HG03432 (cell line): ENCODE data around the gene TBC1D1.
A peak's percentile ranks its signal among the peaks of the same experiment; 100 is the strongest.

Source experiments
- ATAC-seq: cut with Tn5 transposase; IDR thresholded peaks from one replicate; pipeline ENCODE4 v1.9.1; 2021; ENCODE audit warnings: mild to moderate bottlenecking, moderate library complexity; ENCODE audit not compliant: unreplicated experiment

TBC1D1 gene

DNA sequence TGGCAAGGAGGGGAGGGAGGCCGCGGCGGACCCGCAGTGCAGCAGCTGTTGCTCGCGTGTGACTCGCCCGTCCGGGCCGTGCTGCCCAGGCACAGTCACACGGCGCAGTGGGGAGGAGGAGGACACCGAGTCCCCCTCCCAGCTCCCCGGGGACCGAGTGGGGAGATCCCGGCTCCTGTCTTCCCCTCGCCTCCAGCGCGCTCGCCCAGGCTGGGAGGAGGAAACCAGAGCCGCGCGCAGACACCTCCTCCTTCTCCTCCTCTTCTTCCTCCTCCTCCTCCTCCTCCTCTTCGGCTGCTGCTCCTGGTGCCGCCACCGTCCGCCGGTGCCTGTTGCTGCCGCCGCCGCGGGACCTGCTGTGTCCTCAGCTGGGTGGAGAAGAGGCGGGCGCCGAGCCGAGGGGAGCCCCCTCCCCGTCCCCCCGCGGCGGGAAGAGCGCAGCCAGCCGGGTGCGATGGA lies at the start of gene TBC1D1:
Gene TBC1D1, plus strand, starts transcription at position 284 of the 459 bp plus-strand sequence. CDS start 11,012 bp downstream, outside the sequence.
- peak; percentile 35 for ATAC-seq

DNA sequence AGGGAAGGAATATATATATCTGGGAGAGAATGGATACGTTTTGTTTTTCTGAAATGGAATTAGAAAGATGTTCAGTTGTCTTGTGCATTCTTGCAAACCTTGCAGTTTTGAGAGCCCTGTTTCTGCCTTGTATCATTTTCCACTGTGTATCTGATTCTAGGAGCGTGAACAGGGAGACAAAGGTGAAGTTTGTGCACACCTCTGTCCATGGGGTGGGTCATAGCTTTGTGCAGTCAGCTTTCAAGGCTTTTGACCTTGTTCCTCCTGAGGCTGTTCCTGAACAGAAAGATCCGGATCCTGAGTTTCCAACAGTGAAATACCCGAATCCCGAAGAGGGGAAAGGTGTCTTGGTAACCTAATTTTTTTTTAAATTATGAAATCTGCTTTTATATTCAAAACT lies 46.7 kb upstream of the TBC1D1 start:
- ATAC-seq: no peak

GRCh38 chr4:37845201-37845600 lies 45.7 kb upstream of the TBC1D1 start:
- ATAC-seq: no peak

DNA sequence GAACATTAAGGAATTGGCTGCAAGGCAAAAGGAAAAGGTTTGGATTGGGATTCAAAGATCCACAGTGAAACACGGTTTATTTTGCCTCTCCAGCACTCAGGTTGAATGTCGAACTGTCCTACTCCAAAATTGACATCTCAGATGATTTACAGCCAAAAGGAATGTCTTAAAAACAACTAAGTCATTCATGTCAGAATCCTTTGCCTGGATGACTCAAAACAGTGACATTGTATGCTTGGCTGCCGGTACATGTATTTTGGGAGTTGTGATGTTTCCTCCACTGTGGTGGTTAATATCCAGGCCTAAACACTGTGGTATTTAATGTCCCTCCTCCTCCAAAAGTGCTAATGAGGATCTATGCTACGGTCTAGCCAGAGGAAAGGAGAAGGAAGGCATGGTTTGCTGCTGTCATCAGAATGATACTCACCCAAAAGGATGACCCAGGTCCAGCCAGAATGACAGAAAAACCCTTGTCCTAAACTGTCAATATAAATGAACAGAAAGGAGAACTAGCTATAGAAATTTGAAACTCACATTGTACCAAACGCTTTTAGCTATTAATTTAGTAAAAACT lies 43.5 kb upstream of the TBC1D1 start:
- no peak for ATAC-seq

- ATAC-seq: no peak
Observed at GRCh38 chr4:37852376-37852775, 38.5 kb upstream of the TBC1D1 start.

GRCh38 chr4:37858112-37858511 lies 32.8 kb upstream of the TBC1D1 start:
- no peak for ATAC-seq

DNA sequence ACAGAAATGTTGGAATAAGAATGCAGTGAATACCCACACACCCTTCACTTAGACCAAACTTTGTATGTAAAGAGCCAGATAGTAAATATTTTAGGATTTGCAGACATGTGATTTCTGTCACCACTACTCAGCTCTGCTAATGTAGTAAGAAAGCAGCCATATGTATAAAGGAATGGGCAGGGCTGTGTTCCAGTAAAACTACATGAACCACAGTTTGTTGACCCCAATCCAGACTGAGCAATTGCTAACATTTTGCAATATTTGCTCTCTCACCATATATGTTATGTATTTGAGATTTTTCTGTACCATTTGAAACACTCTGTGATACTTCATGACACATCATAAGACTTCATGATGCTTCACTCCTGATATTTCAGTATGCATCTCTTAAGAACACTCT lies 32.0 kb upstream of the TBC1D1 start:
- no peak for ATAC-seq

DNA sequence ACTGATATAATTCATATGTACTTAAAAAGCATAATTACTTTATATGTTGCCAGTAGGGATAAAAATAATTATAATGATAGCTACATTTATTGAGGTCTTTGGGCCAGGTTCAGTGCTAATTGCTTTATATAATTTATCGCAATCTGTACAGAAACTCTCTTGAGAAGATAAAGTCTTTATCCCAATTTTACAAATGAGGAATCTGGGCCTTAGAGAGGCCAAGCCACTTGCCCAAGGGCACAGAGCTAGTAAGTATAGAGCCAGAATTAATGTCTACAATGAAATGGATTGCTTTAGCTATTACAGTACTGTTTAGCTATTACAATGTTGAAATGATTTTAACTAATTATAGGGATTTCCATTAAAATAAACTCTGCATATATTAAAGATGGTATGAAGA lies 30.6 kb upstream of the TBC1D1 start:
- ATAC-seq: no peak

GRCh38 chr4:37862961-37863360 lies 27.9 kb upstream of the TBC1D1 start:
- no peak for ATAC-seq

GRCh38 chr4:37864786-37865185 lies 26.1 kb upstream of the TBC1D1 start:
- no peak for ATAC-seq

DNA sequence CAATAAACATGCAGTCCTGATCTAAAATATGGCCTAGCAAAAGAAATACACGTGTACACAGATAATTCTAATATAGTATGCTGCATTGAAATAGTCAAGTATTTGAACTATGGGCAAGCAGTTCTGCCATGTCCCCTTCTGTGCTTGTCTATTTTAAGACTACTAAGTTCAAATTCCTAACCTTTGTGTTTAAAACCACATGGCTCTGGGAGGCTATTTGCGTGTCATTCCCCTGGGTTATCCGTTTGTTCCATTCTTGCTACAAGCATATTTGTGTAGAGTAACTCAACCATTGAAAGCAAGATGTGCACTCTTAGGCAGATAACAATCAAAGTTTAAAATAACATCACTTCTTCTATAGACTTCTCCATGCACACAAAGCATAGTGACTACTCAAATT lies 25.4 kb upstream of the TBC1D1 start:
- ATAC-seq: no peak

GRCh38 chr4:37867102-37867501 lies 23.8 kb upstream of the TBC1D1 start:
- no peak for ATAC-seq

GRCh38 chr4:37868238-37868637 lies 22.6 kb upstream of the TBC1D1 start:
- no peak for ATAC-seq

GRCh38 chr4:37872310-37872988 lies 18.4 kb upstream of the TBC1D1 start:
- ATAC-seq: peak; percentile 64

DNA sequence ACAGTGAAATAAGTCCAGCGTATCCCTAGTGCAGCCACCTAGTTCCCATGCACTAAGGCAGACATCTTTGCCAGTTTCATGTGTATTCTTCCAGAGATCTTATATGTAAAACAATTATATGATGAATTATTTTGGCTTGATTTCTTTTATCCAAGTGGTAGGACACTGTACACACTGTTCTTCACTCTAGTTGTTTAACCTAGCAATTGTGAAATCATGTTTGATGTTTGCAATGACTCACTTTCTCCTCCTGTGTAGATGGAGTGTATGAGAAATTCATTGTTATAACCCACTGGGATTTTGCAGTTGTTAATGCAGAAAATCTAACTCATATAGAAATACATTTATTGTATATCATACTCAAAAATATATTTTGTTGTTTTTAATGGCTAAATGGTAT lies 17.5 kb upstream of the TBC1D1 start:
- no peak for ATAC-seq

DNA sequence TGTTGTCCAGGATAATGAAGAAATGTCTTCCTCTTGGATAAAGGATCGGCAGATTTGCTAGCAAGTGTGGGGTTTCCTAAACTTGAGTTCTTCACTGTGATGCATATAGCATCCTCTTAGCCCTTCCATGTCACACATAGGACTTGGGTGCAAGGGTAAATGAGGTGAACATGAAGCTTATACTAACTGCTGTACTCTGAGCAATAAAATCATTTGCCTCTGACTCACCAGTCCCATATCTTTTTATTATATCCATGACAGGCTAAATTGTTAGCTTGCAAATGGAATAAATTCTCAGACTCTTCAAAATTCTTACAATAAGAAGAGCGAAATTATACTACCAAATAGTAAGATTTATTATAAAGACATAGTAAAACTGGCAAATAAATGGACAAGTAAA lies 14.7 kb upstream of the TBC1D1 start:
- ATAC-seq: no peak

DNA sequence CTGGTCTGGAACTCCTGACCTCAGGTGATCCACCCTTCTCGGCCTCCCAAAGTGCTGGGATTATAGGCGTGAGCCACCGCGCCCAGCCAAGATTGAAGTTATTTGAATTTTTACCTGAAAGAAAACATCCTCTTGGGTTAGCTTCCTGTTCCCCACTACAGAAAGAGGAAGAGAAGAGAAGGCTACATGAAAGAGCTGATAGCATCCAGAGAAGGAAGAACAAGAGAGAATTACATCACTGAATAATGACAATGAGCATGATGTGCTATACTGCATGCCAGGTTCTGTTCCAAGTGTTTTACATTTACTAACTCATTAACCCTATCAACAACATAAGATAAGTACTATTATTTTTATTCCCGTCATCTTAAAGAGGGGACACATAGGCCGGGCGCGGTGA lies 11.5 kb upstream of the TBC1D1 start:
- no peak for ATAC-seq

- no peak for ATAC-seq
Observed at GRCh38 chr4:37881811-37882210, 9.1 kb upstream of the TBC1D1 start.

- no peak for ATAC-seq
Observed at GRCh38 chr4:37882665-37883296, 8.1 kb upstream of the TBC1D1 start.

GRCh38 chr4:37884855-37885487 lies 5.9 kb upstream of the TBC1D1 start:
- ATAC-seq: no peak

- ATAC-seq: no peak
Observed at GRCh38 chr4:37885496-37885895, 5.4 kb upstream of the TBC1D1 start.
